HG03095 (cell line): Measurements from ENCODE around the gene PDXDC1.
"Not testable (repeated sequence)": the region's sequence is repeated elsewhere in the genome, so short reads cannot be mapped to it uniquely, and the experiment has no call there.

Experiments
- ATAC-seq: cut with Tn5 transposase; IDR thresholded peaks from one replicate; pipeline ENCODE4 v1.9.1; 2021; ENCODE audit warnings: moderate library complexity; ENCODE audit not compliant: unreplicated experiment

PDXDC1 gene

DNA sequence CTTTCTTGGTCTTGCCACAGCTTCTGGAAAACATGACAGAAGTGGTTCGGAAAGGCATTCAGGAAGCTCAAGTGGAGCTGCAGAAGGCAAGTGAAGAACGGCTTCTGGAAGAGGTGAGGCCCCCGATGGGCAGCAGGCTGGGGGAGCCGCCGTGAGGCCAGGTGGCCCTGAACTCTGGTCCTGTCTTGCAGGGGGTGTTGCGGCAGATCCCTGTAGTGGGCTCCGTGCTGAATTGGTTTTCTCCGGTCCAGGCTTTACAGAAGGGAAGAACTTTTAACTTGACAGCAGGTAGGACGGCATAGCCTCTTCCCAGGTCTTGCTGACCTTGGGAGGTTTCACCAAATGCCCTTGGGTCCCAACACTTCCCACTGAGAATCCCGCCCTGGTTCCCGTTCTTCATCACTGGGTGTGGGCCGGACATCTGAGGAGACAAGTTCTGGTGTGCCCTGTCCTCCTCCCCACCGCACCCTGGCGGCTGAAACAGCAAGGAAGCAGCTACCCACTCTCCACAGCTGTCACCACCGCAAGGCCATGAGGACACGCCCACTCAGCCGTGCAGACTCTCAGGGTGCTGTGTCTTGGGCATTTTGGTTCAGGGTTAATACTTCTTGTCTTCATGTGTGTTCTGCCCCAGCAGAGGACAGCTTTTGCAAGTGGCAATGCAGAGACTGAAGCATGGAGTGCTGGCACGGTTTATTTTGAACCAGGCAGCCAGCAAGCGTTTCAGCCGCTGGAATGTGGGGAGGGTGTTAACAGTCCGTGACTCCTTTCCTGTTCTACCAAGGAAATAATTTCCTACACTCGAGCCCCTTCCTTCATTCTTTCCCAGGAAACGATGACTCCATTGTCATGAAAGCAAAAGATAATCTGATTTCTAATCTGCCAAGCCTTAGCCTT, 59.7 kb downstream of the PDXDC1 start:
- ATAC-seq = no peak

- no peak for ATAC-seq
These were observed 60.4 kb downstream of the PDXDC1 start for GRCh38 chr16:15035163-15035729.

DNA sequence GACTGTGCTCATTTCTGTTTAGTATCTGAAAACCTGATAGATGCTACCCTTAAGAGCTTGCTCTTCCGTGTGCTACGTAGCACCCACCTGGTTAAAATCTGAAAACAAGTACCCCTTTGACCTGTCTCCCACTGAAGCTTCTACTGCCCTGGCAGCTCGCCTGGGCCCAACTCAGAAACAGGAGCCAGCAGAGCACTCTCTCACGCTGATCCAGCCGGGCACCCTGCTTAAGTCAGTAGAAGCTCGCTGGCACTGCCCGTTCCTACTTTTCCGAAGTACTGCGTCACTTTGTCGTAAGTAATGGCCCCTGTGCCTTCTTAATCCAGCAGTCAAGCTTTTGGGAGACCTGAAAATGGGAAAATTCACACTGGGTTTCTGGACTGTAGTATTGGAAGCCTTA, 62.2 kb downstream of the PDXDC1 start:
- no peak for ATAC-seq

DNA sequence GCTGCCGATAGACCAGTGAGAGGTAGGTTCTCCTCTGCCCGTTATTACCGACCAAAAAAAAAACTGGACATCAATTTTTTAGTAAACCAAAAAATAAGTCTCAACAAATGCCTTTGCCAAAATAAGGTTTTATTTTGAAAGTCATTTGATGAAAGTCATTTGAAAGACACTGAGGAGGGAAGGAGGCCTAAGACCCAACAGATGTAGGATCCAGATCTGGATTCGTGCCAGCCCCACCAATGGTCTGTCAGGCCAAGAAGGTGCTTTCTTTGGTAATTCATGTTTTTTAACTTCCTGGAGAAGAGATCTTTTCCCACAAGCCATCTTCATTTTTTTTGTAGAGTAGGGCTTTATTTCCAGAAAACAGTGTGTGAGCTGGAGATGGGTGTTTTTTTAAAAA, 62.9 kb downstream of the PDXDC1 start:
- no peak for ATAC-seq

DNA sequence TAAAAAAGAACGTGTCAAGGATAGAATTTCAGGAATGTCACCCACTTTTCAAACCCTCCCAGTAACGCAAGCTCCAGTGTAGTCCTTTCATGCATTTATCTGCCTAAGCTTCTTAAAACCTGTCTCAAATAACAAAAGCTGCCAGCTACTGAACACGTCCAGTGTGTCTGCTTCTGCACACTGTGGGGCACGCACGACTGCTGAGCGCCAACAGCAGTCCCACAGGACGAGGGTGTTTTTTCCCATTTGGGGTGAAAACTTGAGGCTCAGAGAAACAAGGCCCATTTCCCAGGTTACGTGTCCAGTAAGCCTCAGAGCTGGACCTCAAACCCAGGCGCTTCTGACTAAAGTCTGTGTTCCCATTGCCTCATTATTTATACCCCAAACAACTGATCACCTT, 63.9 kb downstream of the PDXDC1 start:
- ATAC-seq = no peak

DNA sequence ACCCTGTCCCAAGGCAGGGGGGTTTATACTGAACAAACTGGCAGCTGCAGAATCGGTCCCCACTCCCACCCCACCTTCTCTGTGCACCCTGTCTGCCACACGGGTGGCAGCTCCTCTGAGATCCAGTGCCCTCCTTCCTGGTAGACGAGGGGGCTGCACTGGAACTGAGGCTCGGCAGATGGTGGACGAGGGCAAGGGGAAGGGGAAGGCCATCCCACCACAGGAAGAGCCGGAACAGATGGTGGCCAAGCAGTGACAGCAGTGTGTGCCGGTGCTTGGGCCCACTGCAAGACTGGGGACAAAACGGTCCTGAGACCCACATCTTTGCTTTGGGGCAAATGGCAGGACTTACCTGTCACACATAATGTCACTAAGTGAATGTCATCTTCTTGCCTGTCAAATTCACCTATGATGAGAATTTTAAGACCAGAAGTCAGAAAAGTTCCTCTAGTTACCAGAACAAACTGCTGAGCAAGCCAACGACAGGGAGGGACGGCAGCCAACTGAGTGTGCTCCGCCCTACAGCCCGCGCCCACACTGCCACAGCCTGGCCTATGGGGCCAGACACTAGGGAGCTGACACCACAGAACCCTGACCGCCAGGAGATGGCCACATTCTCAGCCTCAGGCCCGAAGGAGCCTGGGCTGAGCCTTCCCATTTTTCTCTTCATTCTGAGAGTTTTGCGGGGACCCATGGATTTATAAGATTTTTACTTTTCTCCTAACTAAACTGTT, 66.6 kb downstream of the PDXDC1 start:
- no peak for ATAC-seq

GRCh38 chr16:15043344-15043743, 68.5 kb downstream of the PDXDC1 start:
- no peak for ATAC-seq

DNA sequence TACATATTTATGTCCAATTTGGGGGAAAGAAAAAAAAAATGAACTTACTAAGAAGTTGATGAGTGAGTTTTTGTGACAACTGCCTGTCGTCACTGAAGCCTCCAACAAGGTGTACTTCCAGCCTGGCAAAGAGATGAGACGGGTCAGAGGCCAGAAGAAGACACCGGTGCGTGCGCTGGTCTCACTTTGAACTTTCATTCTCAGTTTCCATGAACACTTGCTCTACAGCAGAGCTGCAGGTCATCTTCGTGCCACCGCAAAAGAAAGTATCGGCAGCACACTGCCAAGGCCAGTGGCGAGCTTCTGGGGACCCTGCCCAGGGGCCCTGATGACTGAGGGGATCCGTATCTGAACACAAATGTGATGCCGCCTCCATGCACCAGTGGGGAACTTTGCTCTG, 69.5 kb downstream of the PDXDC1 start:
- ATAC-seq = no peak

GRCh38 chr16:15045270-15045669, 70.4 kb downstream of the PDXDC1 start:
- not testable (repeated sequence) for ATAC-seq

GRCh38 chr16:15046692-15047376, 72.0 kb downstream of the PDXDC1 start:
- ATAC-seq = no peak

GRCh38 chr16:15049581-15050180, 74.9 kb downstream of the PDXDC1 start:
- no peak for ATAC-seq

- not testable (repeated sequence) for ATAC-seq
These were observed 75.6 kb downstream of the PDXDC1 start for GRCh38 chr16:15050440-15050839.

DNA sequence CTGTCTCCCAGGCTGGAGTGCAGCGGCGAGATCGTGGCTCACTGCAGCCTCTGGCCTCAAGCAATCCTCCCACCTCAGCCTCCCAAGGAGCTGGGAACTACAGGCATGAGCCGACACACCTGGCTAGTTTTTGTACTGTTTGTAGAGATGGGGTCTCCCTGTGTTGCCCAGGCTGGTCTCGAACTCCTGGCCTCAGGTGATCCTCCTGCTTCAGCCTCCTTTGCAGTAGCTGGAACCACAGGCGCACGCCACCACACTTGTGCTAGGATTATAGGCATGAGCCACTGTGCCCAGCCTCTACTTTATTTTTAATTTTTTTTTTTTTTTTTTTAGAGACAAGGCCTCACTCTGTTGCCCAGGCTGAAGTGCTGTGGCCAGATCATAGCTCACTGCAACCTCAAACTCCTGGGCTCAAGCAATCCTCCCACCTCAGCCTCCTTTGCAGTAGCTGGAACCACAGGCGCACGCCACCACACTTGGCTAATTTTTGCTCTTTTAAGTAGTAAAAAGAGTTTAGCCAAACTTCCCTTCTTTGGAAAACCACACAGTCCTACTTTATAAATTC, 76.6 kb downstream of the PDXDC1 start:
- ATAC-seq = no peak

- no peak for ATAC-seq
These were observed 78.1 kb downstream of the PDXDC1 start for GRCh38 chr16:15052747-15053476.

- ATAC-seq = no peak
These were observed 79.1 kb downstream of the PDXDC1 start for GRCh38 chr16:15053904-15054303.

DNA sequence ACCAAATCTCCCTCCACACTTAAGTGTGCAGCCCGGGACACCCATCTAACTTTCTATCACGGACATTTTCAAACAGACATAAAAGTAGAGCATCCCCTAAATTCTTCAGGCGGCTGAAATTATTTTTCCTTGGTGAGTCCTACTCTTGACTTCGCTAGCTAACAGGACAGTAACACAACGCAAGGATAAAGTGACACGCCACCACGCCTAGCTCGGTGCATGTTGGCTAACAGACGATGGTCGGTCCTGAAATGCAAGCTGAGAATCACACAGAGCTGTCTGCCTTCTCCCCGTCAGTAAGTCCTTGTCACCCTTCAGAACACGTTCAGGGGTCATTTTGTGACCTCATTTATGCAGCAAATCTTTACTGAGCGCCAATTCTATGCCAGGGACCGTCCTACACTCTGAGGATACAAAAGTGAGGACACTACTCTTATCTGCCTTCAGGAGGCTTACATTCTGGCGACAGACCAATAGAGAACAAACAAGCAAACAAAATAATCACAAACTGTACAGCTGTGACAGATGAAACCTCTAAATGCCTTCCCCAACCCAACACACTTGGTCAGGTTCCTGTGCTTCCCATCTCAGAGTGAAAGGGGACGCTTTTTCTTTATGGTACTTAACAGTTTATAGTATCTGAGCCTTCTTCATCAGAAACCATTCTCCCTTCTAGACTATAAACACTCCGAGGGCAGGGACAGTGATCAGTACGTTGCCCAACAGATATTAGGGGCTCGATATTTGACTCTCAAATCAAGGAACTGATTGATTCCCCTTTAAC, 79.7 kb downstream of the PDXDC1 start:
- ATAC-seq = no peak

- peak; percentile 57 for ATAC-seq
These were observed 80.6 kb downstream of the PDXDC1 start for GRCh38 chr16:15055141-15056053.
